Ovary (tissue), 3 donors: ENCODE results near the gene OR4S1.

Experiments used
- CTCF ChIP-seq, 3 donors: fragments of 450-650 bp in 2 of 3; fragments of 200-600 bp in 1 of 3; IDR thresholded peaks; one replicate each; pipeline versions ENCODE4 v1.5.1 to v1.8.0; 2016 to 2022; ENCODE audit warnings: antibody characterized with exemption in 3 of 3, mild to moderate bottlenecking in 1 of 3
- EP300 ChIP-seq: sonication (generic); formaldehyde crosslinking; IDR thresholded peaks from one replicate; pipeline ENCODE4 v1.6.1; 2017; ENCODE audit warnings: antibody characterized with exemption
- POLR2A ChIP-seq: fragments of 450-650 bp; IDR thresholded peaks from one replicate; pipeline ENCODE4 v1.6.1; 2017; ENCODE audit warnings: antibody characterized with exemption, mild to moderate bottlenecking, moderate library complexity
- donor health status: DM: no; HTN: no; CAD: no.

- TF ChIP-seq CTCF (IDR thresholded peaks at IDR 0.05) (no peak), EP300 (no peak), POLR2A (no peak)
Measured at GRCh38 chr11:48307760-48308386, 1.9 kb downstream of the OR4S1 start.
